Retinal pigment epithelial cell (primary cell): ENCODE results near the gene AIFM3.
"Not testable (repeated sequence)": the region's sequence is repeated elsewhere in the genome, so short reads cannot be mapped to it uniquely, and the experiment has no call there.

ENCODE experiments used
- DNase-seq: peaks from one replicate; pipeline ENCODE4 v3.0.0-alpha.2; 2010; ENCODE audit warnings: low read depth
- H3K4me3 ChIP-seq: 2 replicates; pipeline ENCODE4 v1.5.1; 2011; ENCODE audit warnings: mild to moderate bottlenecking, low read length, control low read depth, moderate library complexity
- TF ChIP-seq, protein P1 (sequence below): conservative IDR thresholded peaks from 2 replicates; pipeline ENCODE4 v1.5.1; 2011; ENCODE audit warnings: low read depth, low read length, control low read depth, inconsistent platforms

The AIFM3 gene

DNA sequence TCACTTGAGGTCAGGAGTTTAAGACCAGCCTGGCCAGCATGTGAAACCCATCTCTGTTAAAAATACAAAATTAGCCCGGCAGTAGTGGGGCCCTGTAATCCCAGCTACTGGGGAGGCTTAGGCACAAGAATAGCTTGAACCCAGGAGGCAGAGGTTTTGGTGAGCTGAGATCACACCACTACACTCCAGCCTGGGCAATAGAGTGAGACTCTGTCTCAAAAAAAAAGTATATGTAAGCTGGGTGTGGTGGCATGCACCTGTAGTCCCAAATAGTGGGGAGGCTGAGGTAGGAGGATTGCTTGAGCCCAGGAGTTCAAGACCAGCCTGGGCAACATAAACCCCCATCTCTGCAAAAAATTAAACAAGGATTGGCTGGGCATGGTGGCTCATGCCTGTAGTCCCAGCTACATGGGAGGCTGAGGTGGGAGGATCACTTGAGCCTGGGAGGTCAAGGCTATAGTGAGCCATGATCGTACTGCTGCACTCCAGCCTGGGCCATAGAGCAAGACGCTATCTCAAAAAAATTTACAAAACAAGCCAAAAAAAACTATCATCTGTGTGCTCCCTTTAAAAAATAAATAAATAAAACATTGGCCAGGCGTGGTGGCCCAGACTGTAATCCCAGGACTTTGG is 39.0 kb upstream of the AIFM3 start:
- no peak overlapping the region for H3K4me3 ChIP-seq
- TF ChIP-seq, protein P1, sequence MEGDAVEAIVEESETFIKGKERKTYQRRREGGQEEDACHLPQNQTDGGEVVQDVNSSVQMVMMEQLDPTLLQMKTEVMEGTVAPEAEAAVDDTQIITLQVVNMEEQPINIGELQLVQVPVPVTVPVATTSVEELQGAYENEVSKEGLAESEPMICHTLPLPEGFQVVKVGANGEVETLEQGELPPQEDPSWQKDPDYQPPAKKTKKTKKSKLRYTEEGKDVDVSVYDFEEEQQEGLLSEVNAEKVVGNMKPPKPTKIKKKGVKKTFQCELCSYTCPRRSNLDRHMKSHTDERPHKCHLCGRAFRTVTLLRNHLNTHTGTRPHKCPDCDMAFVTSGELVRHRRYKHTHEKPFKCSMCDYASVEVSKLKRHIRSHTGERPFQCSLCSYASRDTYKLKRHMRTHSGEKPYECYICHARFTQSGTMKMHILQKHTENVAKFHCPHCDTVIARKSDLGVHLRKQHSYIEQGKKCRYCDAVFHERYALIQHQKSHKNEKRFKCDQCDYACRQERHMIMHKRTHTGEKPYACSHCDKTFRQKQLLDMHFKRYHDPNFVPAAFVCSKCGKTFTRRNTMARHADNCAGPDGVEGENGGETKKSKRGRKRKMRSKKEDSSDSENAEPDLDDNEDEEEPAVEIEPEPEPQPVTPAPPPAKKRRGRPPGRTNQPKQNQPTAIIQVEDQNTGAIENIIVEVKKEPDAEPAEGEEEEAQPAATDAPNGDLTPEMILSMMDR = no peak
- no peak for DNase-seq

DNA sequence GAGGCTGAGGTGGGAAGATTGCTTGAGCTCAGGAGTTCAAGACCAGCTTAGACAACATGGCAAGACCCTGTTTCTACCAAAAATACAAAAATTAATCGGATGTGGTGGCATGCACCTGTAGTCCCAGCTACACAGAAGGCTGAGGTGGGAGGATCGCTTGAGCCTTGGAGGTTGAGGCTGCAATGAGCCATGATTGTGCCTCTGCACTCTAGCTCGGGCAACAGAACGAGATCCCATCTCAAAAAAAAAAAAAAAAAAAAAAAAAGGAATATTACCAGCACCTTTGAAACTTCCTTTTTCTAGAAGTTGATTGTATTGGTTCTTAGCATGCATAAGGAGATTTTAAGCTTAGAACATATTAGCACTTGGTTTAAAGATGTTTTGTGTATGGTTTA is 38.5 kb upstream of the AIFM3 start:
- TF ChIP-seq, protein P1 = no peak
- no peak overlapping the region for H3K4me3 ChIP-seq

DNA sequence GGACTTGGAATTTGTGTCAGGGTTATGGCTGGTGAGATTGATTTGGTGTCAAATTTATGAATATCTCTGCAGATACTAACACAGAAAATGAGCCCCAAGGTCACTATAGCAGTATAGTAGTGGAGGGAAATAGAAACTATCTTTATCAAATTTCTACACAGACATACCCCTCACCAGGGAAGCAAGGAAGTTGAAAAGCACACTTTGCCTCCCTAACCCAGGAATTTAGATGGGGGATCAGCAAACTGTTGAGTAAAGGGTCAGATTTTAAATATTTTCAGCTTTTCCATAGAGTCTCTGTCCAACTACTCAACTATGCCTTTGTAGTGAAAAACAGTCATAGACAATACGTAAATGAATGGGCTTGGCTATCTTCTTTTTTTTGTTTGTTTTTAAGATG is 37.1 kb upstream of the AIFM3 start:
- DNase-seq = no peak
- TF ChIP-seq, protein P1 = no peak
- no peak overlapping the region for H3K4me3 ChIP-seq

More for the DNA sequence above, 38.5 kb upstream of the AIFM3 start:
- DNase-seq = no peak

DNA sequence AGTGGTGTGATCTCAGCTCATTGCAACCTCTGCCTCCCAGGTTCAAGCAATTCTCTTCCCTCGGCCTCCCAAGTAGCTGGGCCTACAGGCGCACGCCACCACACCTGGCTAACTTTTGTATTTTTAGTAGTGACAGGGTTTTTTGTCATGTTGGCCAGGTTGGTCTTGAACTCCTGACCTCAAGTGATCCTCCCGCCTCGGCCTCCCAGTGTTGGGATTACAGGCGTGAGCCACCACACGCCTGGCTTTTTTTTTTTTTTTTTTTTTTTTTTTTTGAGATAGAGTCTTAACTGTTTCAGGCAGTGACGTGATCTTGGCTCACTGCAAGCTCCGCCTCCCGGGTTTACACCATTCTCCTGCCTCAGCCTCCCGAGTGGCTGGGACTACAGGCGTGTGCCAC is 36.6 kb upstream of the AIFM3 start:
- DNase-seq, H3K4me3 ChIP-seq: not testable (repeated sequence)

DNA sequence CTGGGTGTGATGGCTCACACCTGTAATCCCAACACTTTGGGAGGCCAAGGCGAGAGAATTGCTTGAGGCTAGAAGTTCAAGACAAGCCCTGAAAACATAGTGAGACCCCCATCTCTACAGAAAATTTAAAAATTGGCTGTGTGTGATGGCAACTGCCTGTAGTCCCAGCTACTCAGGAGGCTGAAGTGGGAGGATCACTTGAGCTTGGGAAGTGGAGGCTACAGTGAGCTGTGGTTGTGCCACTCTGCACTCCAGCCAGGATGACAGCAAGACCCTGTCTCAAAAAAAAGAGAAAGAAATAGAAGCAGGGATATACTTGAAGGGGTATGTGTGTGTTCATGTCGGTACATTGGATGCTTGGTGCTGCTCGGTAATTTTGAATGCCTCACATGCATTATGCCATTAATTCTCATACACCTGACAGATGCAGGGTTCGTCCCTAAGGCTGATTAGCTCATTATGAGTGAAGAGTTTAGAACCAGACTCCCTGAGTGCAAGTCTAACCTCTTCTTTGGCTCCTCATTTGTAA is 35.9 kb upstream of the AIFM3 start:
- TF ChIP-seq, protein P1 = no peak
- H3K4me3 ChIP-seq = no peak overlapping the region
- DNase-seq = no peak

DNA sequence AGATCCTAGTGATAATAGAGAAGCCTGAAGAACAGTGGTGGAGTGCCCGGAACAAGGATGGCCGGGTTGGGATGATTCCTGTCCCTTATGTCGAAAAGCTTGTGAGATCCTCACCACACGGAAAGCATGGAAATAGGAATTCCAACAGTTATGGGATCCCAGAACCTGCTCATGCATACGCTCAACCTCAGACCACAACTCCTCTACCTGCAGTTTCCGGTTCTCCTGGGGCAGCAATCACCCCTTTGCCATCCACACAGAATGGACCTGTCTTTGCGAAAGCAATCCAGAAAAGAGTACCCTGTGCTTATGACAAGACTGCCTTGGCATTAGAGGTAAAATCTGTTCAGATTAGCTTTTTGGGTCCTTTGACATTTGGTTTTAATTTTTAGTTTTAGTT is 33.1 kb upstream of the AIFM3 start:
- TF ChIP-seq, protein P1 = no peak
- no peak for DNase-seq

DNA sequence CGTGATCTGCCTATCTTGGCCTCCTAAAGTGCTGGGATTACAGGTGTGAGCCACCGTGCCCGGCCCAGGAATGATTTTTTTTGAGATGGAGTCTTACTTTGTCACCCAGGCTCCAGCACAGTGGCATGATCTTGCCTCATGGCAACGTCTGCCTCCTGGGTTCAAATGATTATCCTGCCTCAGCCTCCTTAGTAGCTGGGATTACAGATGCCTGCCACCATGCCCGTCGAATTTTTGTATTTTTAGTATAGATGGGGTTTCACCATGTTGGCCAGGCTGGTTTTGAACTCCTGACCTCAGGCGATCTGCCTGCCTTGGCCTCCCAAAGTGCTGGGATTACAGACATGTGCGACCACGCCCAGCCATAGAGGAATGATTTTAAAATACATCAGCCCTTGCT is 32.0 kb upstream of the AIFM3 start:
- DNase-seq, H3K4me3 ChIP-seq: not testable (repeated sequence)

More for the DNA sequence above, 33.1 kb upstream of the AIFM3 start:
- H3K4me3 ChIP-seq = no peak overlapping the region

DNA sequence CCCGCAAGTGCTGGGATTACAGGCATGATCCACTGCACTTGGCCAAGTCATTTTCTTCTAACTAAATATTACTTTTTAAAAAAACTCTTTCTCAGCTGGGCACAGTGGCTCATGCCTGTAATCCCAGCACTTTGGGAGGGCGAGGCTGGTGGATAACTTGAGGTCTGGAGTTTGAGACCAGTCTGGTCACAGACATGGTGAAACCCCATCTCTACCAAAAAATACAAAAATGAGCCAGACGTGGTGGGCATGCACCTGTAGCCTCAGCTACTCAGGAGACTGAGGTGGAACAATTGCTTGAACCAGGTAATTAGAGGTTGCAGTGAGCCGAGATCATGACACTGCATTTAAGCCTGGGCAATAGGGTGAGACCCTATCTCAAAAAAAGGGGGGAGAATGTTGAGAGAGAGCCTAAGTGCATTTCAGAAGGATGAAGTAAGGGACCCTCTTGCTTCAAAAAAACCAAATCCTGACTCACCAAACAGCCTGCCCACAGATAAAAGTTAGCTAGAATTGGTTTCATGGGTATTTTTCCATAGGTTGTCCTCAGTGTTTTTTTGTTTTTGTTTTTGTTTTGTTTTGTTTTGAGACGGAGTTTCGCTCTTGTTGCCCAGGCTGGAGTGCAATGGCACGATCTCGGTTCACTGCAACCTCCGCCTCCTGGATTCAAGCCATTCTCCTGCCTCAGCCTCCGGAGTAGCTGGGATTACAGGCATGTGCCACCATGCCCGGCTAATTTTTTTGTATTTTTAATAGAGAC is 31.1 kb upstream of the AIFM3 start:
- DNase-seq, H3K4me3 ChIP-seq: not testable (repeated sequence)
